GM23338 (cell line): ENCODE measurements around the gene ITGA1.

Experiments
- CREB1 ChIP-seq: fragments of 250-450 bp; sonication (Bioruptor Pico); IDR thresholded peaks from 2 replicates; pipeline ENCODE4 v1.5.0; 2020; ENCODE audit warnings: low read depth, mild to moderate bottlenecking, moderate library complexity
- CTCF ChIP-seq, 2 experiments: fragments of 200-600 bp in 1 of 2; sonication (generic) in 1 of 2; conservative IDR thresholded peaks; 2 replicates each; pipeline versions ENCODE4 v1.5.1 to v1.6.1; 2016 to 2017; ENCODE audit warnings: antibody characterized with exemption in 2 of 2, low read depth in 2 of 2, mild to moderate bottlenecking in 2 of 2, moderate library complexity in 1 of 2
- EZH2 ChIP-seq: fragments of 200-600 bp; sonication (generic); IDR thresholded peaks from one replicate; pipeline ENCODE4 v1.8.0; 2017; ENCODE audit warnings: antibody characterized with exemption, mild to moderate bottlenecking, low read depth; ENCODE audit not compliant: unreplicated experiment
- EZH2phosphoT487 ChIP-seq: fragments of 200-600 bp; sonication (generic); IDR thresholded peaks from one replicate; pipeline ENCODE4 v1.8.1; 2018; ENCODE audit warnings: antibody characterized with exemption; ENCODE audit not compliant: unreplicated experiment
- JUNB ChIP-seq: IDR thresholded peaks from one replicate; pipeline ENCODE4 v1.6.1; 2016; ENCODE audit warnings: antibody characterized with exemption; ENCODE audit not compliant: unreplicated experiment
- POLR2AphosphoS5 ChIP-seq: IDR thresholded peaks from 2 replicates; pipeline ENCODE4 v1.6.1; 2016; ENCODE audit warnings: antibody characterized with exemption, low read depth
- REST ChIP-seq: IDR thresholded peaks from one replicate; pipeline ENCODE4 v1.6.1; 2018; ENCODE audit warnings: antibody characterized with exemption; ENCODE audit not compliant: unreplicated experiment
- ZNF114 ChIP-seq: fragments of 250-450 bp; sonication (Bioruptor Pico); IDR thresholded peaks from 2 replicates; pipeline ENCODE4 v1.5.0; 2020; ENCODE audit warnings: mild to moderate bottlenecking, moderate library complexity
- ZNF331 ChIP-seq: fragments of 250-450 bp; sonication (Bioruptor Pico); IDR thresholded peaks from 2 replicates; pipeline ENCODE4 v1.5.0; 2020; ENCODE audit warnings: low read depth, mild to moderate bottlenecking, moderate library complexity
- TF ChIP-seq, protein P1 (sequence below): IDR thresholded peaks from 2 replicates; pipeline ENCODE4 v1.6.1; 2016; ENCODE audit warnings: antibody characterized with exemption

DNA sequence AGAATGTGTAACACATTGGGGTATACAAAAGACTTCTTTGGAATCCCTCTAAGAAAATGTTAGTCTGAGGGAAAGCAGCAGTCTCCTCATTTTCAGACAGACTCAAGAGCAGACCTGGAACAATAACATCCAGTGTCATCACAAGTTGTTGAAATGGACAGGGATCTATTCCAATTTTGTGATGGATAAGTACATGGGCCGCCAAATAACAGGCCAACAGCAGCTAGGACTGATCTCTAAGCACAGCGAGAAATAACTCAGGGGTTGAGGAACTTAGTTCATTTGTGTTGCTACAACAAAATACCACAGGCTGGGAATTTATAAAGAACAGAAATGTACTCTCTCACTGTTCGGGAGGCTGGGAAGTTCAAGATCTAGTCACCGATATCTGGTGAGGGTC, 193.8 kb downstream of the ITGA1 start:
- no peak for TF ChIP-seq EZH2
- TF ChIP-seq CTCF (conservative IDR thresholded peaks at IDR 0.05; ENCODE audit: low read depth in 2 of 2): no peak
- no peak for TF ChIP-seq POLR2AphosphoS5
- no peak for TF ChIP-seq EZH2phosphoT487
- TF ChIP-seq CREB1 (CRISPR knock-in tag): no peak
- TF ChIP-seq REST: no peak
- no peak for TF ChIP-seq JUNB
- no peak for TF ChIP-seq ZNF331 (CRISPR knock-in tag)
- TF ChIP-seq, protein P1, sequence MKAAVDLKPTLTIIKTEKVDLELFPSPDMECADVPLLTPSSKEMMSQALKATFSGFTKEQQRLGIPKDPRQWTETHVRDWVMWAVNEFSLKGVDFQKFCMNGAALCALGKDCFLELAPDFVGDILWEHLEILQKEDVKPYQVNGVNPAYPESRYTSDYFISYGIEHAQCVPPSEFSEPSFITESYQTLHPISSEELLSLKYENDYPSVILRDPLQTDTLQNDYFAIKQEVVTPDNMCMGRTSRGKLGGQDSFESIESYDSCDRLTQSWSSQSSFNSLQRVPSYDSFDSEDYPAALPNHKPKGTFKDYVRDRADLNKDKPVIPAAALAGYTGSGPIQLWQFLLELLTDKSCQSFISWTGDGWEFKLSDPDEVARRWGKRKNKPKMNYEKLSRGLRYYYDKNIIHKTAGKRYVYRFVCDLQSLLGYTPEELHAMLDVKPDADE: no peak
- no peak for TF ChIP-seq ZNF114 (CRISPR knock-in tag)
